Panc1 (cell line): ENCODE data around the gene HSPA1L. TPM values are rescaled to one million over a fixed set of nuclear protein-coding genes. Genes with fewer than 3 reads are reported as not detected.
"Not testable (repeated sequence)": the region's sequence is repeated elsewhere in the genome, so short reads cannot be mapped to it uniquely, and the experiment has no call there.

Experiments used
- ATAC-seq: fragments of 200-7000 bp; cut with Tn5 transposase; 2 replicates; pipeline ENCODE4 v1.9.1; 2020; ENCODE audit warnings: mild to moderate bottlenecking, moderate library complexity
- BruUV-seq: library from RNA; stranded (reverse); fragments of 400-500 nt; replicated peaks from 2 replicates; lab custom pipeline; 2021; lab: Mats Ljungman, UMichigan
- CTCF ChIA-PET: fragments of 300-600 bp; sonication (Branson Sonifier 250); formaldehyde crosslinking; loops from one replicate; lab custom pipeline; 2022; ENCODE audit warnings: antibody characterized with exemption; lab: Charles Lee
- POLR2A ChIA-PET: fragments of 300-600 bp; sonication (Branson Sonifier 250); formaldehyde crosslinking; loops from one replicate; lab custom pipeline; 2022; ENCODE audit warnings: antibody characterized with exemption; lab: Charles Lee
- DNase-seq: peaks from one replicate; pipeline ENCODE4 v3.0.0-alpha.2; 2010; ENCODE audit warnings: low read depth, low spot score
- H3K27ac ChIP-seq: 2 replicates; pipeline ENCODE4 v1.5.1; 2011; ENCODE audit warnings: mild to moderate bottlenecking, low read length, inconsistent platforms
- H3K27me3 ChIP-seq: fragments of 200-500 bp; sonication (Bioruptor generic); 2 replicates; pipeline ENCODE4 v1.6.0; 2014; ENCODE audit warnings: low read length, inconsistent platforms; ENCODE audit not compliant: control insufficient read depth, insufficient read depth
- H3K36me3 ChIP-seq: fragments of 200-500 bp; sonication (Bioruptor generic); 2 replicates; pipeline ENCODE4 v1.5.1; 2014; ENCODE audit warnings: inconsistent platforms, mild to moderate bottlenecking, low read length, moderate library complexity; ENCODE audit not compliant: control insufficient read depth, insufficient read depth
- H3K4me1 ChIP-seq: 2 replicates; pipeline ENCODE4 v1.5.1; 2011; ENCODE audit warnings: inconsistent platforms, mild to moderate bottlenecking, low read length, moderate library complexity; ENCODE audit not compliant: control insufficient read depth, insufficient read depth
- H3K4me3 ChIP-seq, 2 experiments: 2 replicates each; pipeline ENCODE4 v1.5.1; 2011 to 2012; ENCODE audit warnings: low read depth in 2 of 2, low read length in 2 of 2, mild to moderate bottlenecking in 2 of 2, inconsistent platforms in 1 of 2, moderate library complexity in 1 of 2
- H3K9me3 ChIP-seq: fragments of 200-500 bp; sonication (Bioruptor generic); 2 replicates; pipeline ENCODE4 v1.5.1; 2014; ENCODE audit warnings: low read depth, mild to moderate bottlenecking, inconsistent platforms, low read length, moderate library complexity; ENCODE audit not compliant: control insufficient read depth, insufficient read depth
- POLR2AphosphoS5 ChIP-seq: IDR thresholded peaks from 2 replicates; pipeline ENCODE4 v1.6.1; 2012; ENCODE audit warnings: mild to moderate bottlenecking, low read depth, low read length, moderate library complexity
- SIN3A ChIP-seq: IDR thresholded peaks from 2 replicates; pipeline ENCODE4 v1.6.1; 2012; ENCODE audit warnings: low read depth, mild to moderate bottlenecking, low read length, moderate library complexity, borderline replicate concordance; ENCODE audit not compliant: insufficient read depth
- TCF7L2 ChIP-seq: IDR thresholded peaks from 2 replicates; pipeline ENCODE4 v1.6.1; 2011; ENCODE audit warnings: mild to moderate bottlenecking, low read depth, low read length, inconsistent platforms
- in situ Hi-C: cut with HindIII; loops from 2 replicates; pipeline ENCODE4 v1.10.0; 2016; ENCODE audit warnings: low sequenced_read_pairs, low pct_unique_long_range_greater_than_20kb
- intact Hi-C: fragments of 100-400 bp; cut with micrococcal nuclease; formaldehyde crosslinking; loops from one replicate; pipeline ENCODE4 v1.10.0; 2022; ENCODE audit not compliant: unreplicated experiment
- total RNA-seq: library from RNA; stranded (reverse); gene quantifications from one replicate; pipeline ENCODE4 v1.2.1, GENCODE V29; 2021; ENCODE audit not compliant: unreplicated experiment
- TF ChIP-seq, protein P1 (sequence below), 2 experiments: IDR thresholded peaks; 2 replicates each; pipeline ENCODE4 v1.6.1; 2011 to 2012; ENCODE audit warnings: low read depth in 2 of 2, control low read depth in 1 of 2, low read length in 1 of 2, mild to moderate bottlenecking in 1 of 2, moderate library complexity in 1 of 2; ENCODE audit not compliant: insufficient read depth in 1 of 2
- TF ChIP-seq, protein P2 (sequence below): fragments of 450-650 bp; IDR thresholded peaks from 2 replicates; pipeline ENCODE4 v1.5.1; 2017; ENCODE audit warnings: mild to moderate bottlenecking

HSPA1L gene
- total RNA-seq, 1 experiment from 2014 or later = 2.8 TPM

DNA sequence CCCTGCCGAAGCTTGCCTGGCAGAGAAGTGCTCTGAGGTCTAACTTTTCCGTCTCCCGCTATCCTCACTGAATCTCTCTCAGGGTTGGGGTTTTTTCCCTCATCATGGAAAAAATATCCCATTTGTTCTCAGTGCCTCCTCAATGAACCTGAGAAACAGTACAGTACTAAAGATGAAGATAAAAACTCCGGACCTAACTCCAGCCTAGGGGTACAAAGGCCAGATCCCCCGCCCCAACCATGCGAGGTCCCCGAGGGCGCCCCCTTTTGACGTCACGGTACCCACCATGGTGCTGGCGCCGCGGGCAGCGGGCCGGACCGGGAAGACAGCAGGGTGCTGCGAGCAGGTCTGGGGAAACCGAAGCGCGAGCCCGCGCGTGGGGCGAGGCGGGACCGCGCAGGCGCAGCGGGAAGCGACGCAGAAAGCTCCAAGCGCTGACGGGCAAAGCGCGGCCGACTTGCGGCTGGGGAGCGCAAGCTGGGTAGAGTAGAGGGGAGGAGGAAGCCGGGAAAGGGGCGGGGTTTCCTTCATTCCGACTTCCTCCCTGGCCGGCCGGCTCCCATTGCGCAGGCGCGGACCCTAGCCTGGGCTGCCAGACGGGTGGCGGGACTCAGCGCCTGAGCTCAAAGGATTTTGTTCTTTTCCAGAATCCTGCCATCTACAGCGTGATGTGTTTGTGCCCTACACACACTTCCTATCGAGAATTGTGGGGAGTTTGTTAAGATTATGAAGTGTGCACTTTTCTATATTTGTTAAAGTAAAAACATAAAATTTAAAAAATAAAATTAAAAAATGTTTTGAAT is 8.4 kb downstream of the HSPA1L start, which contains the start of gene LSM2:
LSM2 (minus strand) TSS at position 497 of the 803 bp plus-strand sequence; CDS start at position 288, 209 bp downstream.
- Histone ChIP-seq H3K36me3 (peaks cover 5% of the 10 kb centered on the region; the same call in 1 of the 2 replicates), H3K9me3 (no peaks in the 10 kb centered on the region), H3K27ac (peak within 1 kb of the TSS; percentile 97), H3K27me3 (no peaks in the 10 kb centered on the region), H3K4me1 (peaks cover 8% of the 10 kb centered on the region), H3K4me3 (peak within 1 kb of the TSS; percentile 85 to 99)
- peak; percentile 90 for TF ChIP-seq POLR2AphosphoS5
- TF ChIP-seq SIN3A = no peak
- intact Hi-C loops (no loop called here), in situ Hi-C loops (no loop called here)
- ChIA-PET CTCF (interaction anchor here (0.7 to 1.9 kb wide), 5 partner anchors 8 to 34 kb away, joined by 3 to 6 read pairs (median 3); partner anchors contain the start of gene HSPA1L), POLR2A (interaction anchor here (0.7 to 1.7 kb wide), 3 partner anchors 9 to 116 kb away, joined by 5 to 13 read pairs (median 11); partner anchors contain the start of genes HSPA1A, HSPA1B and HSPA1L)
- ATAC-seq = peak; percentile 99
- BruUV-seq = no TSS peak
- no peak for DNase-seq

DNA sequence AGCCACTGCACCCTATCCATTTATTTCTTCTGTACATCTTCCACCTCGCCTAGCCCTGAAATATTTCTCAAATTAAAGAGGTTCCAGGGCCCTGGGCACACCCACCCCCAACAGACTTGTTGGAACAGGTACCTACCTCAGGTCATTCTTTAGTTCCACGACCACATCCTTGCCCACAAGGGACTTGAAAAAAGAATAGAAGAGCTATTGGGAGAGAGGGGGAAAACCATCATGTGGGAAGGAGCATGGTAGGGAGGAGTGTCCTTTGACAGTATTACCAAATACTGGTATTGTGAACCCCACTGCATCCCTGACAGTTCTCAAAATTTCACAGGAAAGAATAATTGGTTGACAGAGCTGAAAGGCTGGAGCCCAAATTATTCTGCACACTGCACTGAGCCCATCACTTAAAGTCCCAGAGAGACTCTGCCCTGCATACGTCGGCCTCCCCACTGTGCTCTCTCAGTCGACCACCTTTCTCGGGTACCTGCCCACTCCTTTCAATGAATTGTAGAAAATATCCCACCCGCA is 9.1 kb downstream of the HSPA1L start:
- DNase-seq (no peak), ATAC-seq (peak; percentile 7; the same call in 1 of the 2 replicates)
- in situ Hi-C loops = no loop called here
- BruUV-seq = no TSS peak
- peak overlapping the region; percentile 85 to 99 for H3K4me3 ChIP-seq
- peaks cover 5% of the 10 kb centered on the region; the same call in 1 of the 2 replicates for H3K36me3 ChIP-seq
- H3K27me3 ChIP-seq = no peaks in the 10 kb centered on the region
- H3K9me3 ChIP-seq = no peaks in the 10 kb centered on the region
- CTCF ChIA-PET = interaction anchor here (0.8 to 1.9 kb wide), 2 partner anchors 9 to 33 kb away, joined by 3 to 6 read pairs; no protein-coding TSS in a partner anchor
- intact Hi-C loops = no loop called here
- TF ChIP-seq SIN3A (no peak), POLR2AphosphoS5 (no peak), TCF7L2 (no peak)
- TF ChIP-seq, protein P1, sequence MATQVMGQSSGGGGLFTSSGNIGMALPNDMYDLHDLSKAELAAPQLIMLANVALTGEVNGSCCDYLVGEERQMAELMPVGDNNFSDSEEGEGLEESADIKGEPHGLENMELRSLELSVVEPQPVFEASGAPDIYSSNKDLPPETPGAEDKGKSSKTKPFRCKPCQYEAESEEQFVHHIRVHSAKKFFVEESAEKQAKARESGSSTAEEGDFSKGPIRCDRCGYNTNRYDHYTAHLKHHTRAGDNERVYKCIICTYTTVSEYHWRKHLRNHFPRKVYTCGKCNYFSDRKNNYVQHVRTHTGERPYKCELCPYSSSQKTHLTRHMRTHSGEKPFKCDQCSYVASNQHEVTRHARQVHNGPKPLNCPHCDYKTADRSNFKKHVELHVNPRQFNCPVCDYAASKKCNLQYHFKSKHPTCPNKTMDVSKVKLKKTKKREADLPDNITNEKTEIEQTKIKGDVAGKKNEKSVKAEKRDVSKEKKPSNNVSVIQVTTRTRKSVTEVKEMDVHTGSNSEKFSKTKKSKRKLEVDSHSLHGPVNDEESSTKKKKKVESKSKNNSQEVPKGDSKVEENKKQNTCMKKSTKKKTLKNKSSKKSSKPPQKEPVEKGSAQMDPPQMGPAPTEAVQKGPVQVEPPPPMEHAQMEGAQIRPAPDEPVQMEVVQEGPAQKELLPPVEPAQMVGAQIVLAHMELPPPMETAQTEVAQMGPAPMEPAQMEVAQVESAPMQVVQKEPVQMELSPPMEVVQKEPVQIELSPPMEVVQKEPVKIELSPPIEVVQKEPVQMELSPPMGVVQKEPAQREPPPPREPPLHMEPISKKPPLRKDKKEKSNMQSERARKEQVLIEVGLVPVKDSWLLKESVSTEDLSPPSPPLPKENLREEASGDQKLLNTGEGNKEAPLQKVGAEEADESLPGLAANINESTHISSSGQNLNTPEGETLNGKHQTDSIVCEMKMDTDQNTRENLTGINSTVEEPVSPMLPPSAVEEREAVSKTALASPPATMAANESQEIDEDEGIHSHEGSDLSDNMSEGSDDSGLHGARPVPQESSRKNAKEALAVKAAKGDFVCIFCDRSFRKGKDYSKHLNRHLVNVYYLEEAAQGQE (IDR thresholded peaks at IDR 0.05; ENCODE audit: insufficient read depth in 1 of 2, low read depth in 2 of 2, low read length in 1 of 2) = no peak
- TF ChIP-seq, protein P2, sequence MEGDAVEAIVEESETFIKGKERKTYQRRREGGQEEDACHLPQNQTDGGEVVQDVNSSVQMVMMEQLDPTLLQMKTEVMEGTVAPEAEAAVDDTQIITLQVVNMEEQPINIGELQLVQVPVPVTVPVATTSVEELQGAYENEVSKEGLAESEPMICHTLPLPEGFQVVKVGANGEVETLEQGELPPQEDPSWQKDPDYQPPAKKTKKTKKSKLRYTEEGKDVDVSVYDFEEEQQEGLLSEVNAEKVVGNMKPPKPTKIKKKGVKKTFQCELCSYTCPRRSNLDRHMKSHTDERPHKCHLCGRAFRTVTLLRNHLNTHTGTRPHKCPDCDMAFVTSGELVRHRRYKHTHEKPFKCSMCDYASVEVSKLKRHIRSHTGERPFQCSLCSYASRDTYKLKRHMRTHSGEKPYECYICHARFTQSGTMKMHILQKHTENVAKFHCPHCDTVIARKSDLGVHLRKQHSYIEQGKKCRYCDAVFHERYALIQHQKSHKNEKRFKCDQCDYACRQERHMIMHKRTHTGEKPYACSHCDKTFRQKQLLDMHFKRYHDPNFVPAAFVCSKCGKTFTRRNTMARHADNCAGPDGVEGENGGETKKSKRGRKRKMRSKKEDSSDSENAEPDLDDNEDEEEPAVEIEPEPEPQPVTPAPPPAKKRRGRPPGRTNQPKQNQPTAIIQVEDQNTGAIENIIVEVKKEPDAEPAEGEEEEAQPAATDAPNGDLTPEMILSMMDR = no peak
- peak overlapping the region; percentile 97 for H3K27ac ChIP-seq
- POLR2A ChIA-PET = interaction anchor here (0.5 to 1.7 kb wide), 3 partner anchors 9 to 1942 kb away, joined by 3 to 13 read pairs (median 5); partner anchors contain the start of genes HSPA1A, HSPA1B and HSPA1L
- peaks cover 8% of the 10 kb centered on the region for H3K4me1 ChIP-seq

DNA sequence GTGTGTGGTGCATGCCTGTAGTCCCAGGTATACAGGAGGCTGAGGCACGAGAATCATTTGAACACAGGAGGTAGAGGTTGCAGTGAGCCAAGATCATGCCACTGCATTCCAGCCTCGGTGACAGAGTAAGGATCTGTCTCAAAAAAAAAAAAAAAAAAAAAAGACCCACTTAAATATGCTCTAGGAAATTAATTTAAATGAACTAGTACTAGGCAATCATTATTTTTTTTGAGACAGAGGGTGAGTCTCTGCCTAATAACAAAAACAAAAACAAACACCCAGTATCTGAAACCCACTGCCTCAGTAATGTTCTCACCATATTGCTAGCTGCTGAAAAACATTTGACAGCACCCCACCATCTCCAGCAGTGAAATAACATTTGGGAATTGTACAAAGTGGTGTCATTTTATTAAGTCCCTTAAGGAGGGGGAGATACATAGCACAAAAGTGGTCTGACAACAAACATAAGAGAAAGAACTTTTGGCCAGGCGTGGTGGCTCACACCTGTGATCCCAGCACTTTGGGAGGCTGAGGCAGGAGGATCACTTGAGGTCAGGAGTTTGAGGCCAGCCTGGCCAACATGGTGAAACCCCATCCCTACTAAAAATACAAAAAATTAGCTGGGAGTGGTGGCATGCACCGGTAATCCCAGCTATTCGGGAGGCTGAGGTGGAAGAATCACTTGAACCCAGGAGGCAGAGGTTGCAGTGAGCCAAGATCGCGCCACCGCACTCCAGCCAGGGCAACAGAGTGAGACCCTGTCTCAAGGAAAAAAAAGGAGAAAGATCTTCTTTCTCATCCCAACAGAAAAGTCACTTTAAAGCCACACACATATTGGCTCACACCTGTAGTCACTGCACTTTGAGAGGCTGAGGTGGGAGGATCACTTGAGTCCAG is 13.8 kb downstream of the HSPA1L start:
- H3K4me1 ChIP-seq, H3K27ac ChIP-seq, CTCF ChIA-PET, H3K27me3 ChIP-seq, H3K9me3 ChIP-seq, in situ Hi-C loops, BruUV-seq, intact Hi-C loops, H3K36me3 ChIP-seq, H3K4me3 ChIP-seq, DNase-seq, ATAC-seq: not testable (repeated sequence)
- POLR2A ChIA-PET = interaction anchor here (0.6 kb wide), 2 partner anchors 19 to 20 kb away, joined by 3 read pairs; no protein-coding TSS in a partner anchor
